Measurements from ENCODE around the gene NLRC5. TPM values are rescaled to one million over a fixed set of nuclear protein-coding genes. Genes with fewer than 3 reads are reported as not detected.

The NLRC5 gene
- total and polyA plus RNA-seq, 4 donors, result 23.9 to 46.4 (median 31.1) TPM

GRCh38 chr16:56977216-56977615 is 12.1 kb upstream of the NLRC5 start:
- Histone ChIP-seq H3K36me3 (ENCODE audit: control insufficient read depth in 4 of 4, insufficient read depth in 4 of 4, low read length in 4 of 4) (peaks cover 0 to 4% (median 0%) of the 10 kb centered on the region in 4 donors), H3K9ac (ENCODE audit: insufficient read depth in 1 of 2, low read length in 2 of 2) (no peak overlapping the region), H3K4me1 (ENCODE audit: control insufficient read depth in 5 of 5, insufficient read depth in 5 of 5, low read length in 5 of 5) (no peaks in the 10 kb centered on the region), H3K4me3 (no peak overlapping the region), H3K9me3 (ENCODE audit: control insufficient read depth in 4 of 4, insufficient read depth in 3 of 4, low read length in 3 of 4) (no peaks in the 10 kb centered on the region), H3K27me3 (ENCODE audit: control insufficient read depth in 3 of 3, insufficient read depth in 3 of 3, low read length in 2 of 3) (no peaks in the 10 kb centered on the region), H3K27ac (ENCODE audit: low read depth in 1 of 2, low read length in 1 of 2) (no peak overlapping the region)
- DNase-seq, result no peak
- ATAC-seq (ENCODE audit: insufficient read depth, low FRiP score), result no peak
- 78 to 83% methylated on average over 6 of the region's 6 CpGs for WGBS, 2 donors
- TF ChIP-seq CTCF (IDR thresholded peaks at IDR 0.05; ENCODE audit: control extremely low read depth, extremely low read depth), result no peak

- H3K9ac ChIP-seq (ENCODE audit: insufficient read depth in 1 of 2, low read length in 2 of 2), result no peak overlapping the region
- H3K36me3 ChIP-seq (ENCODE audit: control insufficient read depth in 4 of 4, insufficient read depth in 4 of 4, low read length in 4 of 4), result peaks cover 0 to 4% (median 0%) of the 10 kb centered on the region in 4 donors
- no peaks in the 10 kb centered on the region for H3K27me3 ChIP-seq (ENCODE audit: control insufficient read depth in 3 of 3, insufficient read depth in 3 of 3, low read length in 2 of 3)
- 64 to 81% methylated on average over 11 of the region's 11 CpGs for WGBS, 2 donors
- no peak for DNase-seq
- no peaks in the 10 kb centered on the region for H3K9me3 ChIP-seq (ENCODE audit: control insufficient read depth in 4 of 4, insufficient read depth in 3 of 4, low read length in 3 of 4)
- TF ChIP-seq CTCF (IDR thresholded peaks at IDR 0.05; ENCODE audit: control extremely low read depth, extremely low read depth), result no peak
- H3K27ac ChIP-seq (ENCODE audit: low read depth in 1 of 2, low read length in 1 of 2), result no peak overlapping the region
- no peak for ATAC-seq (ENCODE audit: insufficient read depth, low FRiP score)
- no peak overlapping the region for H3K4me3 ChIP-seq
- no peaks in the 10 kb centered on the region for H3K4me1 ChIP-seq (ENCODE audit: control insufficient read depth in 5 of 5, insufficient read depth in 5 of 5, low read length in 5 of 5)
These were observed 11.4 kb upstream of the NLRC5 start for GRCh38 chr16:56977823-56978430.

- Histone ChIP-seq H3K36me3 (ENCODE audit: control insufficient read depth in 4 of 4, insufficient read depth in 4 of 4, low read length in 4 of 4) (peaks cover 0 to 4% (median 0%) of the 10 kb centered on the region in 4 donors), H3K9ac (ENCODE audit: insufficient read depth in 1 of 2, low read length in 2 of 2) (no peak overlapping the region), H3K4me3 (no peak overlapping the region), H3K27me3 (ENCODE audit: control insufficient read depth in 3 of 3, insufficient read depth in 3 of 3, low read length in 2 of 3) (no peaks in the 10 kb centered on the region), H3K27ac (ENCODE audit: low read depth in 1 of 2, low read length in 1 of 2) (no peak overlapping the region), H3K9me3 (ENCODE audit: control insufficient read depth in 4 of 4, insufficient read depth in 3 of 4, low read length in 3 of 4) (no peaks in the 10 kb centered on the region), H3K4me1 (ENCODE audit: control insufficient read depth in 5 of 5, insufficient read depth in 5 of 5, low read length in 5 of 5) (peaks cover 0 to 4% (median 0%) of the 10 kb centered on the region in 5 donors)
- 80 to 81% methylated on average over 4 of the region's 4 CpGs for WGBS, 2 donors
- TF ChIP-seq CTCF (IDR thresholded peaks at IDR 0.05; ENCODE audit: control extremely low read depth, extremely low read depth), result no peak
- ATAC-seq (ENCODE audit: insufficient read depth, low FRiP score), result no peak
- DNase-seq, result no peak
These were observed 9.2 kb upstream of the NLRC5 start for GRCh38 chr16:56980201-56980535.

Data from lung (tissue), 12 donors.